ENCODE results near the gene KRT40.

DNA sequence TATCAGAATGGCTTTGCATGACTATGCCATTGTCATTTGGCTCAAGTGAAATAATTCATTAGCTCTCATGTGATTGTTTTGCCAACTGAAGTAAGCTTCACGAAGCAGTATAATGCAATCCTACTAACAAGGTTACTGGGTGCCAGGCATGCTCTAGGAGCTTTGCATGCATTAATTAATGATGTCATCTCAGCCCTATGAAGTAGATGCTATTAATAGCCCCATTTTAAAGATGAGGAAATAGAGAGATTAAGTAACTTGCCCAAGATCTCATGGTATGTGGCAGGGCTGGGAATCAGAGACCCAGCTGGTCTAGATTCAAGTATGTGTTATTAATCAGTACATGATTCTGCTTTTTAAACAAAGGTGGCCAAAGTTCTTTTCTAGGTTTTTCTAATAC lies 31.5 kb downstream of the KRT40 start:
- TF ChIP-seq, protein P1, sequence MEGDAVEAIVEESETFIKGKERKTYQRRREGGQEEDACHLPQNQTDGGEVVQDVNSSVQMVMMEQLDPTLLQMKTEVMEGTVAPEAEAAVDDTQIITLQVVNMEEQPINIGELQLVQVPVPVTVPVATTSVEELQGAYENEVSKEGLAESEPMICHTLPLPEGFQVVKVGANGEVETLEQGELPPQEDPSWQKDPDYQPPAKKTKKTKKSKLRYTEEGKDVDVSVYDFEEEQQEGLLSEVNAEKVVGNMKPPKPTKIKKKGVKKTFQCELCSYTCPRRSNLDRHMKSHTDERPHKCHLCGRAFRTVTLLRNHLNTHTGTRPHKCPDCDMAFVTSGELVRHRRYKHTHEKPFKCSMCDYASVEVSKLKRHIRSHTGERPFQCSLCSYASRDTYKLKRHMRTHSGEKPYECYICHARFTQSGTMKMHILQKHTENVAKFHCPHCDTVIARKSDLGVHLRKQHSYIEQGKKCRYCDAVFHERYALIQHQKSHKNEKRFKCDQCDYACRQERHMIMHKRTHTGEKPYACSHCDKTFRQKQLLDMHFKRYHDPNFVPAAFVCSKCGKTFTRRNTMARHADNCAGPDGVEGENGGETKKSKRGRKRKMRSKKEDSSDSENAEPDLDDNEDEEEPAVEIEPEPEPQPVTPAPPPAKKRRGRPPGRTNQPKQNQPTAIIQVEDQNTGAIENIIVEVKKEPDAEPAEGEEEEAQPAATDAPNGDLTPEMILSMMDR (IDR thresholded peaks at IDR 0.05): no peak
- no peak for TF ChIP-seq POLR2A (IDR thresholded peaks at IDR 0.05)
